Endometrial microvascular endothelial cells (primary cell): ENCODE results near the gene NFATC2. TPM values are rescaled to one million over a fixed set of nuclear protein-coding genes. Genes with fewer than 3 reads are reported as not detected.

Experiments used
- in situ Hi-C: cut with HindIII; loops from 2 replicates; pipeline ENCODE4 v1.10.0; 2017; ENCODE audit warnings: low sequenced_read_pairs, low pct_unique_long_range_greater_than_20kb; ENCODE audit errors: inconsistent ontology term
- total RNA-seq: library from RNA; depleted of rRNA; stranded (reverse); fragments of >200 nt; gene quantifications from one replicate; pipeline ENCODE4 v1.2.3, GENCODE V29; 2015; ENCODE audit errors: inconsistent ontology term

NFATC2 gene
- total RNA-seq, 1 donor from 2014 or later, result 2.5 TPM

DNA sequence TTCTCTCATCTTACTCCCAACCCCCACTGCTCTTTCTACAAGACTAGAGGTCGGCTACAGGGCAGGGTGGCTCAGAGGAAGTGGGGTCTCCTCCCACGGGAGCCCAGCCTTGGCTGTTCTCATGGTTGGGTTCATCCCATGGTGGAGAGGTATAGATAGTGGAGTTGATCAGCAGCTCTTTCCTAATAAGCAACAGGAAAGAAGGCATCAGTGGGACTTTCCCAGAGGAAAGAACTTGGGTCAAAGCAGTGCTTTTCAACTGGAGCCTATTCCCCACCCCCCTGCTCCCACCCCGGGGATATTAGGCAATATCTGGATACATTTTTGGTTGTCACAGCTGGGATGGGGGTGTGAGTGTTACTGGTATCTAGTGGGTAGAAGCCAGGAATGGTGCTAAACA, 200.9 kb downstream of the NFATC2 start:
- in situ Hi-C loops, result no loop called here

DNA sequence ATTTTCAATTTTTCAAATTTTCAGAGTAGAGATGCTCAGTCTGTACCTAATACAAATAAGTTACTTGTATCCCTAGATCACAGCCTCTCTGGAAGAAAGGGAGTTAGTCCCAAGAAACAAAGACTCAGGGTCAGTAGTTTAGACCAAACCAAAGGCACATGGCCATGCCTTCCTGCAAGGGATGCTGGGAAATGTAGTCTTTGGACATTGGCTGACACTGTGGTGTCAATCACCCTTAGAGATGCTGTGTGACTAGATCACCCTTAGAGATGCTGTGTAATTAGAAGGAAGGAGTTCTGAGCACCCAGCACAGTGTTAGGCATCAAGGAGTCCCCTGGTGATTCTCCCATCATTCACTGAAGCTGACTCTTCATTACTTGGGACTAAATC, 202.1 kb downstream of the NFATC2 start:
- in situ Hi-C loops, result no loop called here

GRCh38 chr20:51339721-51340450, 202.6 kb downstream of the NFATC2 start:
- in situ Hi-C loops, result no loop called here

DNA sequence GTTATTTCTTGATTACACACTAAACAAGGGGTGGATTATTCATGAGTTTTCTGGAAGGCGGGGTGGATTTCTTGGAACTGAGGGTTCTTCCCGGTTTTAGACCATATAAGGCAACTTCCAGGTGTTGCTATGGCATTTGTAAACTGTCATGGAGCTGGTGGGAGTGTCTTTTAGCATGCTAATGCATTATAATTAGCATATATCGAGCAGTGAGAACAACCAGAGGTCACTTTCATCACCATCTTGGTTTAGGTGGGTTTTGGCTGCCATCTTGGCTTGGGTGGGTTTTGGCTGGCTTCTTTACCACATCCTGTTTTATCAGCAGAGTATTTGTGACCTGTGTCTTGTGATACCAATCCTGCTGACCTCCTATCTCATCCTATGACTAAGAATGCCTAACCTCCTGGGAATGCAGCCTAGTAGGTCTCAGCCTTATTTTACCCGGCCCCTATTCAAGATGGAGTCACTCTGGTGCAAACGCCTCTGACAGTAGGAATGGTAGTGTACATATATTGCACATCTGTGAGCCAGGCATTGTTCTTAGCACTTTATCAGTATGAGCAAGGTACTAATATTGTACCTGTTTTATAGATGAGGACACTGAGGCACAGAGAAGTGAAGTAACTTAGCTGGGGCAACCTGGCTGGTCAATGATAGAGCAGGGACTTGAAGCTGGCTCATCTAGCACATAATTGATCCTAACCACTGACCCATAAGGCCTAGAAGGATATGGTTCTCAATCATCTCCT, 203.7 kb downstream of the NFATC2 start:
- in situ Hi-C loops, result no loop called here

- in situ Hi-C loops, result no loop called here
Measured at GRCh38 chr20:51337126-51337805, 205.3 kb downstream of the NFATC2 start.

Other genes with a start within 250 kb of the NFATC2 start
- 29.7 TPM for gene ATP9A, start 225.7 kb upstream of the NFATC2 start, total RNA-seq